Transverse colon (tissue), 4 donors: Measurements from ENCODE around the gene SLC35F4. TPM values are rescaled to one million over a fixed set of nuclear protein-coding genes. Genes with fewer than 3 reads are reported as not detected.

Experiments used
- DNase-seq: peaks from one replicate; pipeline ENCODE4 v3.0.0-alpha.2; 2019
- H3K27ac ChIP-seq, 4 donors: fragments of 200-600 bp; sonication (generic); 2 replicates each; pipeline ENCODE4 v1.5.1; 2016 to 2018; ENCODE audit warnings: inconsistent platforms in 4 of 4
- H3K27me3 ChIP-seq: fragments of 200-600 bp; sonication (generic); 2 replicates; pipeline ENCODE4 v1.5.1; 2017; ENCODE audit warnings: inconsistent platforms
- H3K36me3 ChIP-seq, 4 donors: fragments of 200-600 bp; sonication (generic); 2 replicates each; pipeline ENCODE4 v1.5.1; 2017 to 2019; ENCODE audit warnings: inconsistent platforms in 4 of 4
- H3K4me1 ChIP-seq, 4 donors: fragments of 200-600 bp; sonication (generic); 2 replicates each; pipeline ENCODE4 v1.5.1; 2017 to 2020; ENCODE audit warnings: inconsistent platforms in 4 of 4
- H3K4me3 ChIP-seq, 4 donors: fragments of 200-600 bp; sonication (generic); 1 replicate in 1 of 4; 2 replicates in 3 of 4; pipeline versions ENCODE4 v1.5.1 to v1.6.1; 2017 to 2019; ENCODE audit warnings: inconsistent platforms in 4 of 4
- H3K9me3 ChIP-seq, 2 donors: fragments of 200-600 bp; sonication (generic); 2 replicates each; pipeline ENCODE4 v1.5.1; 2017 to 2019; ENCODE audit warnings: inconsistent platforms in 2 of 2
- CTCF ChIP-seq, 5 experiments: fragments of 200-600 bp in 3 of 5; fragments of 450-650 bp in 2 of 5; sonication (generic) in 3 of 5; IDR thresholded peaks; 1 replicate in 2 of 5; 2 replicates in 3 of 5; pipeline ENCODE4 v1.5.1; 2016 to 2017; ENCODE audit warnings: antibody characterized with exemption in 5 of 5, inconsistent platforms in 3 of 5, mild to moderate bottlenecking in 2 of 5, moderate library complexity in 1 of 5
- EP300 ChIP-seq: sonication (generic); formaldehyde crosslinking; IDR thresholded peaks from one replicate; pipeline ENCODE4 v1.6.1; 2017; ENCODE audit warnings: antibody characterized with exemption, low read depth
- POLR2A ChIP-seq: fragments of 450-650 bp; IDR thresholded peaks from one replicate; pipeline ENCODE4 v1.6.1; 2016; ENCODE audit warnings: antibody characterized with exemption, mild to moderate bottlenecking, moderate library complexity
- POLR2AphosphoS5 ChIP-seq, 3 donors: sonication (generic); formaldehyde crosslinking; IDR thresholded peaks; one replicate each; pipeline ENCODE4 v1.6.1; 2016; ENCODE audit warnings: antibody characterized with exemption in 3 of 3
- WGBS, 2 donors: methylation state at CpG; one replicate each; pipeline ENCODE4 v1.1.5; 2018; ENCODE audit warnings: low coverage in 1 of 2; 5-methylcytosine and 5-hydroxymethylcytosine counted together
- in situ Hi-C, 4 donors: fragments of 200-750 bp; cut with MboI; loops; one replicate each; pipeline versions ENCODE4 v1.15.0 to v1.15.1; 2017; ENCODE audit warnings: low sequenced_read_pairs in 3 of 4, low pct_ligation_motif_present in 1 of 4, low pct_unique_long_range_greater_than_20kb in 1 of 4
- intact Hi-C: fragments of 100-400 bp; cut with DNase I; formaldehyde crosslinking; loops from one replicate; pipeline ENCODE4 v1.15.1; 2023; ENCODE audit warnings: low total_unique reads
- total RNA-seq, 4 donors: library from RNA; depleted of rRNA; stranded (reverse); fragments of >200 nt; gene quantifications; one replicate each; pipeline ENCODE4 v1.1.0, GENCODE V29; 2016

The SLC35F4 gene
- total RNA-seq, 4 donors from 2014 or later = not detected

- in situ Hi-C loops = no loop called here
- 61% methylated on average over 3 of the region's 3 CpGs; no CpG with 5 or more reads in 1 of the 2 donors for WGBS, 2 donors
- no peaks in the 10 kb centered on the region for H3K4me1 ChIP-seq
- no peaks in the 10 kb centered on the region for H3K36me3 ChIP-seq
- peaks cover 0 to 8% of the 10 kb centered on the region in 2 donors for H3K9me3 ChIP-seq
- no peak overlapping the region for H3K4me3 ChIP-seq
- DNase-seq = no peak
- TF ChIP-seq CTCF (IDR thresholded peaks at IDR 0.05) (no peak), POLR2A (no peak), EP300 (no peak)
- no peaks in the 10 kb centered on the region for H3K27me3 ChIP-seq
- intact Hi-C loops = no loop called here
- H3K27ac ChIP-seq = no peak overlapping the region
These were observed 338.9 kb downstream of the SLC35F4 start for GRCh38 chr14:57526942-57527341.

GRCh38 chr14:57519043-57519442 is 346.8 kb downstream of the SLC35F4 start:
- Histone ChIP-seq H3K36me3 (no peaks in the 10 kb centered on the region), H3K9me3 (peaks cover 0 to 5% of the 10 kb centered on the region in 2 donors), H3K4me1 (no peaks in the 10 kb centered on the region), H3K4me3 (no peak overlapping the region), H3K27me3 (no peaks in the 10 kb centered on the region), H3K27ac (no peak overlapping the region)
- intact Hi-C loops = no loop called here
- DNase-seq = no peak
- in situ Hi-C loops = no loop called here
- no peak for TF ChIP-seq POLR2A
- no peak for TF ChIP-seq CTCF (IDR thresholded peaks at IDR 0.05)
- TF ChIP-seq POLR2AphosphoS5 (IDR thresholded peaks at IDR 0.05) = no peak
- TF ChIP-seq EP300 = no peak
